DOHH2 (cell line): Measurements from ENCODE around the gene RAB3D.

Experiments used
- H3F3A ChIP-seq: fragments of 200-600 bp; sonication (generic), shearing (Covaris generic); 2 replicates; pipeline ENCODE4 v1.6.0; 2016; ENCODE audit warnings: antibody characterized with exemption, mild to moderate bottlenecking; ENCODE audit not compliant: control insufficient read depth, insufficient read depth
- H3K27ac ChIP-seq: fragments of 200-600 bp; sonication (generic); 2 replicates; pipeline ENCODE4 v1.5.1; 2014; ENCODE audit warnings: low read depth, mild to moderate bottlenecking, low read length, moderate library complexity
- H3K27me3 ChIP-seq: fragments of 200-600 bp; sonication (generic); 2 replicates; pipeline ENCODE4 v1.6.1; 2014; ENCODE audit warnings: mild to moderate bottlenecking, low read length, mixed read lengths; ENCODE audit not compliant: control insufficient read depth
- H3K36me3 ChIP-seq: fragments of 200-600 bp; sonication (generic); 2 replicates; pipeline ENCODE4 v1.6.1; 2014; ENCODE audit warnings: mild to moderate bottlenecking, low read length, moderate library complexity, mixed read lengths; ENCODE audit not compliant: control insufficient read depth
- H3K4me1 ChIP-seq: fragments of 200-600 bp; sonication (generic); 2 replicates; pipeline ENCODE4 v1.6.1; 2014; ENCODE audit warnings: mild to moderate bottlenecking, low read length, mixed read lengths; ENCODE audit not compliant: control insufficient read depth
- H3K4me2 ChIP-seq: fragments of 200-600 bp; sonication (generic); 2 replicates; pipeline ENCODE4 v1.6.0; 2014; ENCODE audit warnings: mild to moderate bottlenecking, low read length, moderate library complexity
- H3K4me3 ChIP-seq: fragments of 200-600 bp; sonication (generic); 2 replicates; pipeline ENCODE4 v1.5.1; 2014; ENCODE audit warnings: mild to moderate bottlenecking, low read length, mixed read lengths
- H3K79me2 ChIP-seq: fragments of 200-600 bp; sonication (generic); 2 replicates; pipeline ENCODE4 v1.6.1; 2014; ENCODE audit warnings: mild to moderate bottlenecking, low read length, mixed read lengths; ENCODE audit not compliant: control insufficient read depth
- H3K9me2 ChIP-seq: fragments of 200-600 bp; sonication (generic); replicated peaks from 2 replicates; pipeline ENCODE4 v1.6.1; 2014; ENCODE audit warnings: mild to moderate bottlenecking, low read length, mixed read lengths; ENCODE audit not compliant: control insufficient read depth
- H3K9me3 ChIP-seq: fragments of 200-600 bp; sonication (generic); 2 replicates; pipeline ENCODE4 v1.6.1; 2014; ENCODE audit warnings: antibody characterized with exemption, low read length, mixed read lengths; ENCODE audit not compliant: control insufficient read depth, insufficient read depth
- H4K20me1 ChIP-seq: fragments of 200-600 bp; sonication (generic); 2 replicates; pipeline ENCODE4 v1.6.0; 2014; ENCODE audit warnings: low read depth, mild to moderate bottlenecking, antibody characterized with exemption, low read length, moderate library complexity; ENCODE audit not compliant: control insufficient read depth, insufficient read depth
- CTCF ChIP-seq: fragments of 200-600 bp; sonication (generic); IDR thresholded peaks from one replicate; pipeline ENCODE4 v1.5.1; 2014; ENCODE audit warnings: antibody characterized with exemption, mild to moderate bottlenecking, low read depth, low read length; ENCODE audit not compliant: poor library complexity, severe bottlenecking
- EZH2phosphoT487 ChIP-seq: fragments of 200-600 bp; sonication (generic); IDR thresholded peaks from 2 replicates; pipeline ENCODE4 v1.6.1; 2017; ENCODE audit warnings: borderline replicate concordance, mild to moderate bottlenecking, antibody characterized with exemption, low read length, moderate library complexity, mixed read lengths

RAB3D gene

DNA sequence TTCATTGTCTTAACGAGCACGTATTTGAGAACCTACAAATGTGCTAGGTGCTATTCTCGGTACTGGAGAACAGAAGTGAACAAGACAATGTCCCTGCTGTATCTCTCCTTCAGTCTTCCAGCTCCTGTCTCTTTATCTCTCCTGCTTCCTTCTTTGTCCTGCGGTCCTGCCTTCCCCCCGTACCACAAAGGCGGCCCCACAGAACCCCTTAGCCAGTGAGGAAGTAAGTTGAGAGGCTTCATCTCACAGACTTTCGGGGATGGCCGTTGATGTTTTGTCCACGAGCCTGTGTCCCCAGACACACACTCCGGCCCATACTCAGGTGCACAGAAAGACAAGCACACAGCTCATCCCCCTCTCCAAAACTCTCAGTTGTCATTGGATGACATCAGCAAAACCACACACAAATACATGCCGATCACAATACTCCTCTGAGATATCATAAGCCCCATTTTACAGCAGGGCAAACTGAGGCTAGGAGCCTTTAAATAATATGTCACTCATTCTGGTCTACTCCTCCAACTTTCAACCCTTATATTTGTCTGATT, 34.5 kb upstream of the RAB3D start:
- Histone ChIP-seq H3K9me3 (no peaks in the 10 kb centered on the region), H4K20me1 (no peaks in the 10 kb centered on the region), H3K4me2 (peak overlapping the region; percentile 85), H3K4me3 (peak overlapping the region; percentile 94), H3F3A (peaks cover 14% of the 10 kb centered on the region), H3K4me1 (peaks cover 40% of the 10 kb centered on the region), H3K9me2 (no peaks in the 10 kb centered on the region), H3K27ac (no peak overlapping the region), H3K79me2 (peaks cover 41% of the 10 kb centered on the region), H3K27me3 (no peaks in the 10 kb centered on the region), H3K36me3 (peaks cover 28% of the 10 kb centered on the region)
- TF ChIP-seq EZH2phosphoT487 (no peak), CTCF (no peak)

- Histone ChIP-seq H3K4me1 (peaks cover 36% of the 10 kb centered on the region), H3K4me2 (peak overlapping the region; percentile 85), H4K20me1 (no peaks in the 10 kb centered on the region), H3K9me3 (no peaks in the 10 kb centered on the region), H3K27me3 (no peaks in the 10 kb centered on the region), H3K9me2 (no peaks in the 10 kb centered on the region), H3K36me3 (peaks cover 23% of the 10 kb centered on the region), H3K79me2 (peaks cover 36% of the 10 kb centered on the region), H3K27ac (no peak overlapping the region), H3K4me3 (peak overlapping the region; percentile 94), H3F3A (peaks cover 10% of the 10 kb centered on the region)
- TF ChIP-seq EZH2phosphoT487 (no peak), CTCF (no peak)
Observed at GRCh38 chr19:11373166-11373884, 33.9 kb upstream of the RAB3D start.

DNA sequence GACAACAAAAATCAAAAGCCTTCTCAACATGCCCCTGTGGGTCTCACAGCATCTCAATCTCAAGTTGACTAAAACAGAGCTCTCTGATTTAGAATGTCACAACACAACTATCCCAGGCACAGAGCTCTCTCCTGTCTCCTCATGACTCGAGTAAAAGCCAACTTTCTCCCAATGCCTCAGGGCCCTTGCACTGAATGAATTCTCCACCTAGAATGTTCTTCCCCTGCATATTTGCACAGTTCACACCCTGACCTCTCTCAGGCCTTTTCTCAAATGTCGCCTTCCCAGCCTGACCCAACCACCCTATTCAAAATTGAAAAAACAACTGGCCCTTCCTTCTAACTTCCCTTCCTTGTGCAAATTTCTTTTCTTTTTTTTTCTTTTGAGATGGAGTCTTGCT, 31.3 kb upstream of the RAB3D start:
- H3K4me2 ChIP-seq, result no peak overlapping the region
- H3F3A ChIP-seq, result no peaks in the 10 kb centered on the region
- no peak overlapping the region for H3K4me3 ChIP-seq
- no peaks in the 10 kb centered on the region for H3K9me3 ChIP-seq
- peaks cover 10% of the 10 kb centered on the region for H3K4me1 ChIP-seq
- TF ChIP-seq CTCF (no peak), EZH2phosphoT487 (no peak)
- H3K27me3 ChIP-seq, result no peaks in the 10 kb centered on the region
- peaks cover 12% of the 10 kb centered on the region for H3K79me2 ChIP-seq
- no peak overlapping the region for H3K27ac ChIP-seq
- no peaks in the 10 kb centered on the region for H3K9me2 ChIP-seq
- H4K20me1 ChIP-seq, result no peaks in the 10 kb centered on the region
- peaks cover 3% of the 10 kb centered on the region for H3K36me3 ChIP-seq
